DMS79 (cell line): Measurements from ENCODE around the gene DDIAS.
"Not testable (repeated sequence)": the region's sequence is repeated elsewhere in the genome, so short reads cannot be mapped to it uniquely, and the experiment has no call there.

ENCODE experiments used
- DNase-seq: peaks from one replicate; lab custom pipeline; 2025; lab: John Stamatoyannopoulos, UW

The DDIAS gene, protein sequence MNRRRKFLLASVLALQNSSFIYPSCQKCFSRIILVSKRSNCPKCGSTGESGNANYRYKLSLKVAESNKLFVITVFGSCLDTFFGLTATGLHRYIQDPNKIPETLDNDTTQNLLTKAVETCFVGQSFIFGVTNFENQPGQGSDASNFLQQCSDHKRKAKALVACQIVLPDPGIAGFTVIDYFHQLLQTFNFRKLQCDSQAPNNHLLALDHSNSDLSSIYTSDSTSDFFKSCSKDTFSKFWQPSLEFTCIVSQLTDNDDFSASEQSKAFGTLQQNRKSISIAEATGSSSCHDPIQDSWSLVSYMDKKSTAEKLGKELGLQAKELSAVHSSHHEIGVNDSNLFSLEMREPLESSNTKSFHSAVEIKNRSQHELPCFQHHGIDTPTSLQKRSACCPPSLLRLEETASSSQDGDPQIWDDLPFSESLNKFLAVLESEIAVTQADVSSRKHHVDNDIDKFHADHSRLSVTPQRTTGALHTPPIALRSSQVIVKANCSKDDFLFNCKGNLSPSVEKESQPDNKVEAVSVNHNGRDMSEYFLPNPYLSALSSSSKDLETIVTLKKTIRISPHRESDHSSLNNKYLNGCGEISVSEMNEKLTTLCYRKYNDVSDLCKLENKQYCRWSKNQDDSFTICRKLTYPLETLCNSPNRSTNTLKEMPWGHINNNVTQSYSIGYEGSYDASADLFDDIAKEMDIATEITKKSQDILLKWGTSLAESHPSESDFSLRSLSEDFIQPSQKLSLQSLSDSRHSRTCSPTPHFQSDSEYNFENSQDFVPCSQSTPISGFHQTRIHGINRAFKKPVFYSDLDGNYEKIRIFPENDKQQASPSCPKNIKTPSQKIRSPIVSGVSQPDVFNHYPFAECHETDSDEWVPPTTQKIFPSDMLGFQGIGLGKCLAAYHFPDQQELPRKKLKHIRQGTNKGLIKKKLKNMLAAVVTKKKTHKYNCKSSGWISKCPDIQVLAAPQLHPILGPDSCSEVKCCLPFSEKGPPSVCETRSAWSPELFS

DNA sequence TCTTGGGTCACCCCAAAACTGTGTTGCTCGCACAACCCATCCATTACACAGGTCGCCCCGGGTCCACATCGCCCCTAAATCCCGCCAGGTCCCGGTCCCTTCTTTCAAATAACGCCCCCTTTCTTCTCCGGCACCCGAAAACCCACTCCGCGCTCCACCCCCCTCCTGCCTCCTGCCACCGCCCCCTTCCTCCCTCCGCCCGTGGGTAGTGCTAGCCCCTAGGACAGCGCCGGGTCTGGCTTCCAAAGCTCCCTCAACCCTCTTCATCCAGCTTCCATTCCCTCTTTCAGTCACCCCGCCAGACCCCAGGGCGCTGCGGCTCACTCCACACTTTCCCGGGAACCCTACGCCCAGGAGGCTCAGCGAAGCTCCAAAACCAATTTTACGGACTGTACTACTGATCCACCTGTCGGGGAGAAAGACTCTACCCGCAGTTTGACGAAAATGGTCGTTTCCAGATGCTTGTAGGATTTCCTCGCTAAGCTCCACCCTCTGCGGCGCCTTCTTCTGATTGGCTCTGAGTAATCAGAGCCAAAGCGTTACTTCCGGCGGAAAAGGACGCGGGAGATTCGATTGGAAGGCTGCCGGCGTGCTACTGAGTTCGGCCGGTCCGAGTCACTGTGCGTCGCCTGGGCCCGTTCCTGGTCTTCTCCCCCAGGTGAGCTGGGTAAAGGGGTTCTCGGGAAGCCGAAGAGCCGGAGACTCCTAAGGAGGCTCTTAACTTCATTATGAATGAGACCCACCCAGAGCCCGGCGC lies at the start of gene DDIAS:
TSS of gene DDIAS (plus strand) at position 572 of the 757 bp plus-strand sequence. CDS start 13,003 bp downstream, outside the sequence.
- DNase-seq = peak; percentile 98

DNA sequence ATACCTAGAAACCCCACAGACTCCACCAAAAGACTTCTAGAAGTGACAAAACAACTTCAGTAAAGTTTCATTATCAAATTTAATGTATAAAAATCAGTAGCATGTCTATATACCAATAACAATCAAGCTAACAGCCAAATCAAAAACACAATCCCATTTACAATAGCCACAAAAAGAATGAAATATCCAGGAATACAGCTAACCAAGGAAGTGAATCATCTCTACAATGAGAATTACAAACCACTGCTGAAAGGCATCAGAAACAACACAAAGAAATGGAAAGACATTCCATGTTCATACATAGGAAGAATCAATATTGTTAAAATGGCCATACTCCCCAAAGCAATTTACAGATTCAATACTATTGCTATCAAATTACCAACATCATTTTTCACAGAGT lies 47.3 kb upstream of the DDIAS start:
- DNase-seq = no peak

DNA sequence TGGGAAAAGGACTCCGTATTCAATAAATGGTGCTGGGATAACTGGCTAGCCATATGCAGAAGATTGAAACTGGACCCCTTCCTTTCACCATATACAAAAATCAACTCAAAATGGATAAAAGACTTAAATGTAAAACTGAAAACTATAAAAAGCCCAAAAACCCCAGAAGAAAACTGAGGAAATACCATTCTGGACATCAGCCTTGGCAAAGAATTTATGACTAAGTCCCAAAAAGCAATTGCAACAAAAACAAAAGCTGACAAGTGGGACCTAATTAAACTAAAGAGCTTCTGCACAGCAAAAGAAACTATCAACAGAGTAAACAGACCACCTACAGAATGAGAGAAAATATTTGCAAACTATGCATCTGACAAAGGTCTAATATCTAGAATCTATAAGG lies 46.6 kb upstream of the DDIAS start:
- not testable (repeated sequence) for DNase-seq

DNA sequence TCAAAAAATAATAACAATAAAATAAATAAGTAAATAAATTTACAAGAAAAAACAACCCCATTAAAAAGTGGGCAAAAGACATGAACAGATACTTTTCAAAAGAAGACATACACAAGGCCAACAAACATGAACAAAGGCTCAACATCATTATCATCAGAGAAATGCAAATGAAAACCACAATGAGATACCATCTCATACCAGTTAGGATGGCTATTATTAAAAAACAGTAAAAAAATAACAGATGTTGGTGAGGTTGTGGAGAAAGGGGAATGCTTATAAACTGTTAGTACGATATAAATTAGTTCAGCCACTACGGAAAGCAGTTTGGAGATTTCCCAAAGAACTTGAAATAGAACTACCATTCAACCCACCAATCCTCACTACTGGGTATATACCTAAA lies 45.9 kb upstream of the DDIAS start:
- DNase-seq = no peak

DNA sequence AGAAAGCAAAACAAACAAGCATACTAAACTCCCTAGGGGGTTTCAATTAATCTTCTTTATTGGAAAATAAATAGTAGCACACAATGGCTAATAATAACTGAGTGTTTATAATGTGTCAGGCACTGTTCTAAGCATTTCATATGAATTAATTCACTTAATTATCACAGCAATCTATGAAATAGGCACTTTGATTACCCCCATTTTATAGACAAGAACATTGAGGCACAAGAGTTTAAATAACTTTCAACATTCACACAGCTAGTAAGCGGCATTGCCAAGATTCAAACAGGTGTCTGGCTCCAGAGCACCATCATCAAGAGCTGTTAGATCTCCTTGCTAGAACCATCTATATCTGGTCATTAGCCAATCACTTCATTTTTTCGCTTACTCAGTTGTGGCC lies 44.4 kb upstream of the DDIAS start:
- no peak for DNase-seq

DNA sequence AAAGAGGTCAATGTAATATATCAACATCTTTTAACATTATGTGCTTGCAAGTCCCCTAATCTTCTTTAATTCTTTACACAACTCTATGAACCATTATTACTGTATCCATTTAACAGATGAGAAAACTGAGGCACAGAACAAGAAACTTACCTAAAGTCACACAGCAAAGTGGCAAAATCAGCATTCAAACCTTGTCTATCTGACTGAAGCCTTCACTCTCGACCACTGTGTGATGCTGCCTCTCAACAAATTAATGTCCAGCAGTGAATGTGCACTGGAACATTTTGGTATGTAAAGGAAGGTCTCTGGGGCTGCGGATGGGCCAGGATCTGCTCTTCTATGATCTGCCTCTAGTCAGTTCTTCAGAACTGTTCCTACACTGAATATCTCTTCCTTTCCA lies 43.4 kb upstream of the DDIAS start:
- DNase-seq = no peak

DNA sequence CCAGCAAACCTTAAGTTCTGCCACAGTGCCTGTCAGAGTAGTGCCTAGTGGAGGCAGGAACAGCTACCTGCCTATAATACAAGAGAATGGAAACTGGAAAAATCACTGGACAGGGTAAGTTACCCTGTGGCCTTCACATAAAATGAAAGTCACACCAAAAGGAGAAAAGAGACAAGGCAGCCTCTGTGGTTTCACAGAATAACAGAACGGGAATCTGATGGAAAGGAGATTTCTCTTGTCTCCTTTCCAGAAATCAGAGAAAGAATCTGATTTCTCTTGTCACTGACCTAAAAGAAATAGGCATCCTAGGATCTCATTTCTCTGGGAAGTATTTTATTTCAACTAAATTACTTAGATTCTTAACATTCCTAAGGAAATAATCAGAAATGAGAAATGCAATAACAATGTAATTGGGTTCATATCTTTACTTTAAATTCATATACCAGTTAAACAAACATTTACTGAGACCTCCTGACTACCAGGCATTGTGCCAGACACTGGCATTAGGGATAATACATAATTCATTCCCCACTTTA lies 42.9 kb upstream of the DDIAS start:
- no peak for DNase-seq

DNA sequence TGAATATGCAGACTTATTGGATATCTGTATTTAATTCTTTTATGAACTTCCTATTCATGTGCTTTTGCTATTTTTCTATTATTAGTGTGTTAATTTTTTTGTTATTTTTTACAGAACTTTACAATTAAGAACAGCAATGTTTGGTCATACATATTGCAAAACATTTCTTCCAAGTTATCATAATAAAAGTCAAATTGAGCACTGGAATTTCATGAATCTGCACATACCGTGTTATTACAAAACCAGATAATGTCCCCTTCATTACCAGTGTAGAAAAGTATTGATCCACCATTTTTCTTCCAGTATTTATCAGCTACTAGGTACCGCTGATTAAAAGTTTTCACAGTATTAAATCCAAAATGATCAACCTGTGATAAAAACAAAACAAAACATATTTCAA lies 41.8 kb upstream of the DDIAS start:
- no peak for DNase-seq

DNA sequence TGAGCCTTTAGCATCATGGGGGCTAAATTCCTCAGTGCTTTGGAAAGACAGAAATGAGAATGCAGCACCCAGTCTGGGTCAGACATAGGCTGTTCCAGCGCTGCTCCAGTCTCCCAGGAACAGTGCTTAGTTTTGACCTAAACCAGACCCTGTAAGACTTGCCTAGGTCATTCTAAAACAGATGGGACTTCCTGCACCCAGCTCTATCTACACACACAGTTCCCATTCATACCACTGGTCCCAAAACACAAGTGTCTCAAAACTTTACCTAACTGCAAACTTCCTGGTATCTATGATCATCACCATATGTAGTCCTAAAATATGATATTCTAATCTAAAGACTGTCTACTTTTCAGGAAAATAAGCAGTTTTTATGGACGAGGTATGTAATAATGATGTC lies 39.2 kb upstream of the DDIAS start:
- DNase-seq = no peak

DNA sequence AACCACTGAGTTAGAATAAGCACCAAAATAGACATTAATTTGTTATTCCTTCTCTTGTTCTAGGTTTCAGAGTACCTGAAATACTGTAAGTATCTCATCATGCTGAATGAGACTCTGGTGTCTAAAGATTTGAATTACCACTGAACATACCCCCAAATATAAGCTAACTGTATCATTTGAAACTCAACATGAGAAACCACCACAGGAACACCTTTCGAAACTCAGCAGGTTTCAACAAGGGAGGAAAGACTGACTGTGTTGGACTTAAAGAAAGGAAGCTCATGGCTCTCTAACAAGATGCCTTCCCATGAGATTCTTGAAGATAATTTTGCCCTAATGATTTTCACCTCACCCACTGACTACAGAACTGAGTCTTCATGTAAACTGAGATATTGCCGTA lies 38.3 kb upstream of the DDIAS start:
- DNase-seq = no peak

DNA sequence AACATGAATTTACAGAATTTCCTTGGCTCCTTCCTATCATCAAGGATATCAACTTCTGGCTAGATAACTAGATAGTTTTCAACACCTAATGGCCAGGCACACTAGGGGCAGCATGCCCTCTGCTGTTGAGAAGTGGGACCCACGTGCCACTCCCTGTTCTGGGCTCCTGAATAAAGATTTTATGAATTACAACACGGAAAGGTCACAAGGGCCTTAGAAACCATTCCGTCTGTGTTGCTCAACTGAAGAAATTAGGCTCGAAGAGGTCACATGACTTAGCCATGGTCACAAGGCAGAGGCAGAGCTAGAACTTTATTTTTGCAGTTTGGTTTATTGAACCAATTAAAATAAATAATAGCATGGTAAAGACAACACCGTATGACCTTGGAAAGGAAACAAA lies 37.3 kb upstream of the DDIAS start:
- no peak for DNase-seq

DNA sequence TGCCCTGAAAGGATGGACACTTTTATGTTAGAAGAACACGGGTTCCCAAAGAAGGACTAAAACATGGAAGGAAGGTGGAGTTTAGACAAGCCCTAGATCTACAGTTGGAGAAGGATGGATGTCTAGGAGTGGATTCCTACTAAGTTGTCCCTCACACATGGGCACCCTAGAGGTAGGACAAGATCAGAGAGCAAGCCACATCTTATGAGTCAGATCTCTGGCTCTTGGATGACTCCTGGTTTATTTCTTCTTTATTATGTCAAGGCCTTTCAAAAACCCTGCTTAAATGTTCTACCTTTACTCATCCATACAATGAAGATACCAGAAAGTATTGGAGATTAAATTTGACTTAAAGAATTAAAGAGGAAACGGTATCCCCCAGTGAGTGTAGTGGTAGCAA lies 35.7 kb upstream of the DDIAS start:
- no peak for DNase-seq

DNA sequence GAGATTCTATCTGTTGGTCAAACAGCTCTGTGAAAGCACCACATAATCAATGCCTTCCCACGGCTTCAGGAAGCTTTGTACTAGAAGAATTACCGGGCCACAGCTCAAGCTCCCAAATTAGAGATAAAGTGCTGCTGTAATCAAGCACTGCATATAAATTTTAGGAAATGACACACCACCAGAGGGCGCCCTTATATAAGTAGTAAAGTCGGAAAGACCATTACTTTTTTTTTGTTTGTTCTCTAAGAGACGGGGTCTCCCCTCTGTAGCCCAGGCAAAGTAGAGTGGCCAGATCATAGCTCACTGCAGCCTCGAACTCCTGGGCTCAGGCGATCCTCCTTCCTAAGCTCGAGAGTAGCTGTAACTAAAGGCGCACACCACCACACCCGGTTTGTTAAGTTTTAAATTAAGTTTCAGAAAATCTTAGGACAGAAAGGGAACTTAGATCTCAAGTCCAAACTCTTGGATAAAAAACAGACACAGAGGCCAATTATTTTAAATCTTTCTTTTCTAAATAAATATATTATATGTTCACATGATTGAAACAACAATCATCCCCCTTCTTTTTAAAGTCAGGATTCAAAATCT lies 33.9 kb upstream of the DDIAS start:
- DNase-seq = peak; percentile 48

DNA sequence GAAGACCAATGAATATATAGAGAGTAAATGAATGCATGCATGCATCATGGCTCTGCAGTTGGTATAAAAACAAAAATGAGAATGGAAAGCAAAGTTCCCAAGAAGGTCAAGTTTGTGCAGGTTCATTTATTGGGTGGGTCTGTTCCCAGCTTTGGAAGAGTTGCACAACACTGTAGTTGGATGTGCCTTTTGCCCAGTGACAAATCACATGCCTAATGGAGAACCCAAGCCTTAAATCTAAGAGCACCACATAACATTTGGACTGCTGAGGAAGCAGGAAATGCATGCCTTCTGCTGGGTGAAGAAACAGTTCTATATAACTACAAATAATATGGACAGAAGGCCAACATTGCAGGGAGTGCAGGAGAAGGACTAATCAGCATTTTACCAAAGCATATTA lies 31.9 kb upstream of the DDIAS start:
- DNase-seq = no peak

DNA sequence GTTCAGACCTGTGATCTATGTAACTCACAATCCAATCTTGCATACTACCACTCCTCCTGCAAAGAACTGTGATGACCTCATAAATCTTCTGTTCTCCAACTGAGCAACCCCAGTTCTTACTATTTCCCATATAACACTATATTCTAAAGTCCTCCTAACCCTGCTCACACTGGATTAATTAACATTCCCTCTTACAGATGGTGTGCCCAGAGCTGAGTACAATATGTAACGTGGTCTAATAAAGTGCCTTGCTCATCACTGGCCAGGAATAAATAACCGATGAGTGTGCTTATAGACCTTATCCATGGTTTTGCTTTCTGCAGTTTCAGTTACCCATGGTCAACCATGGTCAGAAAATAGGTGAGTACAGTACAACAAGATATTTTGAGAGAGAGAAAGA lies 29.9 kb upstream of the DDIAS start:
- no peak for DNase-seq

DNA sequence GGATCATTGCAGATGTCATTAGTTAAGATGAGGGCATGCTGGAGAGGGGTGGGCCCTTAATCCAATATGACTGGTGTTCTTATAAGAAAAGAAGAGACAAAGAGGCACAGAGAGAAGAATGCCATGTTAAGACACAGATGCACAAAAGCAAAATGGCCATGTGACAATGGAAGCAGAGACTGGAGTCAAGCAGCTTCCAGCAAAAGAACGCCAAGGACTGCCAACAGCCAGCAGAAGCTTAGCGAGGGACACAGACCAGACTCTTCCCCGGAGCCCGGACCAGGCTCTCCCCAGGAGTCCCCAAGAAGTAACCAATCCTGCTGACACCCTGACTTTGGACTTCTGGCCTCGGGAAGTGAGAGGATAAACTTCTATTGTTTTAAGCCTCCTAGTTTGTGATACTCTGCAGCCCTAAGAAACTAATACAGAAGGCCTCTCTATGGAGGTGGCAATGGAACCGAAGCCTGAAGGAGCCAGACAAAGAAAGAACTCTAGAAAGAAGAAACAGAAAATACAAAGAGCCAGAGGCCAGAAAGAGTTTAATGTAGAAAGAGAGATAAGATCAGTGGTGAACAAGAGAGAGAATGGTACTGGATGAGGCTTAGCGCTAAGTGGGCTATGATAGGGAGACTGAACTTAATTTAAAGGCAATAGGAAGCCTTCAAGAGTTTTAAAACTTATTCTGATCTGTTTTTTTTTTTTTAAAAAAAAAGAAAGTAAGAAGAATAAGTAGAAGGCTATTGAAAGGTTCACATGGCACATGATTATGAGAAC lies 29.0 kb upstream of the DDIAS start:
- no peak for DNase-seq

DNA sequence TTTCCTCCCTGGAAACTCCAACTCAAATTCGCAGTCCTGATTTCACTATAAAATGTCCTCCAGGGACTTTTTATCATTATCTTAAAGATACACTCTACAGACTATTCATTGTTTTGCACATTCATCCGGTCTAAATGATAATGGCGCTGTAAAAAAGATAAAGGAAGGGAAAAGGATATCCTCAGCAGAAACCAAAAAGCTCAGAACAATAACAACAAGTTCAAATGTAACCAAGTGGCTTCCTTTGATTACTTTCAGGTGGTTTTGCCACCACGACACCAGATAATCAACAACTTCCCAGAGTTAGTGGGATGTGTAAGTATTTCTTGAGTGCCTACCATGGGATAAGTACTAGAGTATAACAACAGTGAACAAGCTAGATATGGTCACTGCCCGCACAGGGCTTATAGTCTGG lies 27.6 kb upstream of the DDIAS start:
- DNase-seq = no peak

DNA sequence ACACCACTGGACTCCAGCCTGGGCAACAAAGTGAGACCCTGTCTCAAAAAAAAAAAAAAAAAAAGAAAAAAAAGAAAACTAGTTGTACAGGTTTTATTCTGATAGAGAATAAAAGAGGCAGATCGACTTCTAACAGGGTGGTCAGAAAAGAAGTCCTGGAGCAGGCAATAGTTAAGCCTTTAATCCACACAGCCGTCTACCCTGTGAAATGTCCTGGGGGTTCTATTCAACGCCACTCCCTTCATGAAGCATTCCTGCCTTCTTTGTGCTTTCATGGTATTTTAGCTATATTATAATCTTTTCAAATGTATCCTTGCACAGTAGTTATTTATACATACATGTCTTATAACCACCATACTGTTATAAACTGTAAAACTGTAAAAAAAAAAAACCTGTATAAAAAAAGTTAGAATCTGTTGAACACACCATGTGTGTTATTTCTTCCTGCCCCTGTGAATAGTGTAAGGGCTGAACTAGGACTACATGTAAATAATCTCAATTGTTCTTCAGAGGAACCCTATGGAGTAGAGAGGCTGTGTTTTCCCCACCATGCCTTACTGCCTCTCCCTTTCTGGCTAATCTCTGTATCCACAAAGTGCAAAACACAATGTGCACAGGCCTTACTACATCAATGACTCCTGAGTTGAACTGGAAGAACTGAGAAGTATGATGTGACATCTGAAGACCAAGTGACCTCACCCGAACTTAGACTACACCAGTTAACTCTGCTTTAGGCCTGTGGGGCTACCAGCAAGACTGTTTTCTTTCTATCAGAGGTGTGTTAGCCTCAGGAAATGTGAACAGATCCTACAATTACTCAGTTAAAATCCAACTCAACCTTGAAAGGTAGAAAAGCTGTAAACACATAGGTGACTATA lies 26.7 kb upstream of the DDIAS start:
- DNase-seq = no peak

DNA sequence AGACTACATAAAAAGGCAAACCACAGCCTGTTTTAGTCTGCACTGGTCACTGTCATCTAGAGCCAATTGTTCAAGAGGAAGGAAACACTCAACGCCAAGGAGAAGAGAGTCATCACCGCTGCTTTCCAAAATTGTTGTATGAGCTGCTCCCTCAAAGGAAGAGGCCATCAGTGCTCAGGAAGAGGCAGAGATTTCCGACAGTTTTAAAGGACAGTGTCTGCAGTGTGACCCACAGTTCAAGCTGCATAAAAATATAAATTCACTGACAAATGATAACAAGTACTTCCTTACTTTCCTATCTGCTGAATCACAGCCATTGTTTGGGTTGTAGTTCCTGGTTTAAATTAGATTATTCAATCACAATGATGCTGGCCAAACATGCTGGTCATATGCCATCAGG lies 17.7 kb upstream of the DDIAS start:
- DNase-seq = no peak
